GM18907 (cell line): ENCODE data around the gene PLAAT2.
"Not testable (repeated sequence)": the region's sequence is repeated elsewhere in the genome, so short reads cannot be mapped to it uniquely, and the experiment has no call there.

ENCODE experiments used
- ATAC-seq: cut with Tn5 transposase; IDR thresholded peaks from one replicate; pipeline ENCODE4 v1.9.1; 2021; ENCODE audit warnings: mild to moderate bottlenecking, moderate library complexity; ENCODE audit not compliant: unreplicated experiment

Gene PLAAT2

DNA sequence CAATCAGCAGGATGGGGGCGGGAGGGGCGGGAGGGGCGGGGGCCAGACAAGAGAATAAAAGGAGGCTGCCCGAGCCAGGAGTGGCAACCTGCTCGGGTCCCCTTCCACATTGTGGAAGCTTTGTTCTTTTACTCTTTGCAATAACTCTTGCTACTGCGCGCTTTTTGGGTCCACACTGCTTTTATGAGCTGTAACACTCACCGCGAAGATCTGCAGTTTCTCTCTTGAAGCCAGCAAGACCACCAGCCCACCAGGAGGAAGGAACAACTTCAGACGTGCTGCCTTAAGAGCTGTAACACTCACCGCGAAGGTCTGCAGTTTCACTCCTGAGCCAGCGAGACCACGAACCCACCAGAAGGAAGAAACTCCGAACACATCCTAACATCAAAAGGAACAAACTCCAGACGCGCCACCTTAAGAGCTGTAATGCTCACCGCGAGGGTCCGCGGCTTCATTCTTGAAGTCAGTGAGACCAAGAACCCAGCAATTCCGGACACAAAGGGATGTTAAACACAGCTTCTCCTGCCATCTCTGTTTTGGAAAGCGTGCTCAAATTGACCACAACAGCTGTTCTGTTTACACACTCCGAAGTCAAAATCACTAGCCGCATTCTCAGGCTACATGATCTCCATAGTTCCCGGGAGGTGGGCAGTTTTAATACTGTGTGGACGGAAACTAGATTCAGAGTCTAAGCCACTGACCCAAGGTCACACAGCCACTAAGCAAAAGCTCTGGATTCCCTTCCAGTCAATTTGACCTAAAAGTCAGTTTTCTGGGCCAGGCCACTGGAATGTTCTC is 11.9 kb downstream of the PLAAT2 start:
- no peak for ATAC-seq

GRCh38 chr11:63550156-63550700 is 13.0 kb downstream of the PLAAT2 start:
- not testable (repeated sequence) for ATAC-seq

- ATAC-seq, result no peak
These were observed 13.8 kb downstream of the PLAAT2 start for GRCh38 chr11:63549411-63549810.

- ATAC-seq, result no peak
These were observed 15.0 kb downstream of the PLAAT2 start for GRCh38 chr11:63548178-63548577.

DNA sequence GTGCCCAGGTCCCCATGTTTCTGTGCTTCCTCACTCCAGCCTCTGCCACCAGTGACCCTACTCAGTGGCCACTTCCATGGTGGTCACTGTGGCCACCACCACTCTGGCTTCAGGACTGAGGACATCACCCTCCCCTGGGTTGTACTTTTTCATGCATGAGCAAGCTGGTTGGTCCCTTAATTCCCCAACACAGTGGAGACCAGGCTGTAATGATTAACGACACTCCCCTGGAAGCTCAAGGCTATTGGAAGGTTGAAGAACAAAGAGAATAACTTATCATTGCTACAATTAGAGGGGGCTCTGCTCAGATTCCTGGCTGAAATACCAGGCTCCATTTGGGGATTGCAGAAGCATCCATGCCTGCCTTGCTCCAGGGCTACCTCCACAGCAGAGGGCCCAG is 16.1 kb downstream of the PLAAT2 start:
- ATAC-seq, result no peak

DNA sequence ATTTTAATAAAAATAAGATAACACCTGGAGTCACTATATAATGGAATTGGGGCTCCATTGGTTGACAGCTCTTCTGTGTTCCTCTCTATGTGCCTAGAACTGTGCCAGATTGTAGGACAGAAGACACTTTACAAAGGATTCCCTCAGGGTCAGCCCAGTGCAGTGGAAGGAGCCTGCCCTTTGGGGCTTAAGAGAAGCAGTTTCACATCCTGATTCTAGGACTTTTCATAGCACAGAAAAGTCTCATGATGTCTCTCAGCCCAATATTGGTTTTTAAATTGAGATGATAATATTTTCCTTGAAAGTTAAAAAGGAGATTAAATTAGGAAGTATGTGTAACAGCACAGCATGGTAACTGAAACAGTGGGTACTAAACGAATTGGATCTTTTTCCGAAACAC is 19.5 kb downstream of the PLAAT2 start:
- no peak for ATAC-seq

DNA sequence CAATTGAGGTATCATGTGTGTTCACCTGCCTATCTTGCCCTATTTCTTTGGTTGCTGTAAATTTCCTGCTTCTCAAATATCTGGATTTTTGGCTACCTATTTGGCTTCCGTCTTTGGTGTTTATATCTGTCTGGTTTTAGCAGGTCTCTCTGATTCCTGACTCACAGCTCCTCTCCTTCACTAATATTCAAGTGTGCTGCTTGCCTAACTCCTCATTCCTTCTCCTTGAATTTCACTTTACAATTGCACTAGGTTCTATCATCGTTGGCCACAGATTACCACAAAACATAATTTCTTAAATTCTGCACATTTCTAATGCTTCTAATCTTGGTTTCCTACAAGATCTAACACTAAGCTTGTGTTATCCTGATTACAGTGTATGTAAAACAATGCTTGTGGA is 20.7 kb downstream of the PLAAT2 start:
- ATAC-seq, result not testable (repeated sequence)

- no peak for ATAC-seq
These were observed 25.7 kb downstream of the PLAAT2 start for GRCh38 chr11:63537293-63538101.

GRCh38 chr11:63536669-63537292 is 26.4 kb downstream of the PLAAT2 start, which contains the start of gene PLAAT4:
TSS of gene PLAAT4 (plus strand) at chr11:63536808. CDS start at chr11:63536869, 61 bp downstream.
- ATAC-seq, result no peak

- no peak for ATAC-seq
These were observed 27.4 kb downstream of the PLAAT2 start for GRCh38 chr11:63535734-63536133.

GRCh38 chr11:63534895-63535461 is 28.2 kb downstream of the PLAAT2 start:
- peak; percentile 39 for ATAC-seq

DNA sequence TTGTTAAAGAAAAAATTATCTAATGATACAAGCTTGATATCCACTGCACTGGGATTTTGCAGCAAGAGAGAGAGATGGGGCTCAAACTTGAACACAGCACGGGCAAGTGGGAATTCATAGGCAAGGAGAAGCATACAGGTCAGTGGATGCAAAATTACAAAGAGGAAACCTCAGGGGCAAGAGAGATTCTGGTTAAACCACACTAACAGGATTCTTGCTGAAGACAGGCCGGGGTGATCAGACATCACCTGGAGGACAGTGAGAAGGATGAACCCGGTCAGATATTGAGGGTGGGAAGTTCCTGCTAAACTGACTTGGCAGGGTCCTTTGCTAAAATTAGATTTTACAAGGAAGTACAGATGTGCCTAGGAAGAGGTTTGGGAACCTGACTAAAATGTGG is 29.1 kb downstream of the PLAAT2 start:
- no peak for ATAC-seq

- ATAC-seq, result no peak
These were observed 30.2 kb downstream of the PLAAT2 start for GRCh38 chr11:63532799-63533475.

- no peak for ATAC-seq
These were observed 31.1 kb downstream of the PLAAT2 start for GRCh38 chr11:63532117-63532516.

- ATAC-seq, result peak; percentile 87
These were observed 31.9 kb downstream of the PLAAT2 start for GRCh38 chr11:63531074-63531792.

- ATAC-seq, result no peak
These were observed 33.2 kb downstream of the PLAAT2 start for GRCh38 chr11:63530021-63530420.

- not testable (repeated sequence) for ATAC-seq
These were observed 33.8 kb downstream of the PLAAT2 start for GRCh38 chr11:63529373-63529772.

DNA sequence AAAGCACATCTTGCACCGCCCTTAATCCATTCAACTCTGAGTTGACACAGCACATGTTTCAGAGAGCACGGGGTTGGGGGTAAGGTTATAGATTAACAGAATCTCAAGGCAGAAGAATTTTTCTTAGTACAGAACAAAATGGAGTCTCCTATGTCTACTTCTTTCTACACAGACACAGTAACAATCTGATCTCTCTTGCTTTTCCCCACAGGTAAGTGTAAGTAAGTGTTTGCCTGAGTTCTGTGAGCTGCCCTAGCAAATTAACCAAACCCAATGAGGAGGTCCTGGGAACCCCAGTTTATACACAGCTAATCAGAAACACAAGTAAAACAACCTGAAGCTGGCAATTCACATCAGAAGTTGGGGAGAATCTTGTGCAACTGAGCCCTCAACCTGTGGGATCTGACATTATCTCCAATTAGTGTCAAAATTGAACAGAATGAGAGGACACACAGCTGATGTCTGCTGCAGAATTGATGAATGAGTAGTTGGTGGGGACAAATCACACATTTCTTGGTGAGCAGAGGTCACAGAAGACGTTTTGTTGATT is 34.4 kb downstream of the PLAAT2 start:
- not testable (repeated sequence) for ATAC-seq

DNA sequence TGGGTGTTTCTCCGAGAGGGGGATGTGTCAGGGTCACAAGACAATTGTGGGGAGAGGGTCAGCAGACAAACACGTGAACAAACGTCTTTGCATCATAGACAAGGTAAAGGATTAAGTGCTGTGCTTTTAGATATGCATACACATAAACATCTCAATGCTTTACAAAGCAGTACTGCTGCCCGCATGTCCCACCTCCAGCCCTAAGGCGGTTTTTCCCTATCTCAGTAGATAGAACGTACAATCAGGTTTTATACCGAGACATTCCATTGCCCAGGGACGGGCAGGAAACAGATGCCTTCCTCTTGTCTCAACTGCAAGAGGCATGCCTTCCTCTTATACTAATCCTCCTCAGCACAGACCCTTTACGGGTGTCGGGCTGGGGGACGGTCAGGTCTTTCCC is 35.0 kb downstream of the PLAAT2 start:
- not testable (repeated sequence) for ATAC-seq
